ENCODE results near the gene PLXDC2.
"Not testable (repeated sequence)": the region's sequence is repeated elsewhere in the genome, so short reads cannot be mapped to it uniquely, and the experiment has no call there.

The PLXDC2 gene

DNA sequence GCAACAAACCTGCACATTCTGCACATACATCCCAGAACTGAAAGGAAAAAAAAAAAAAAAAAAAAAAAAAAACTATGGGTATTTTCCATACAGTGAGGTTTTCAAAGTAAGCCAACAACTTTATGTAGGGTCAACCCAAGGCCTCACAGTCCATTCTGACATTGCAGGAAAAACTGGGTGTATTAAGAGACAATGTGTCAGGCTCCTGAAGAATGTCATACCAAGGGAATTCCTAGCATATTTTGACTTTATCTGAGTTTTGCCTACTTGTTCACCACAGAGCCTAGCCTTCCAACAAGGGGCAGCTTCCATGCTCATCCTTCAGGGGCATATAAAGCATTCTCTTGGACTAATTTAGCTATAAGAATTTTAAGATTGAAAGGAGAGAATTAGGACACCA, 368.9 kb downstream of the PLXDC2 start:
- H3K9me3 ChIP-seq (ENCODE audit: severe bottlenecking) = no peaks in the 10 kb centered on the region
- no peaks in the 10 kb centered on the region for H3K27me3 ChIP-seq (ENCODE audit: insufficient read depth, poor library complexity, severe bottlenecking)
- no peak overlapping the region for H3K4me3 ChIP-seq (ENCODE audit: severe bottlenecking)
- no peaks in the 10 kb centered on the region for H3K36me3 ChIP-seq (ENCODE audit: low read depth)
- TF ChIP-seq, protein P1, sequence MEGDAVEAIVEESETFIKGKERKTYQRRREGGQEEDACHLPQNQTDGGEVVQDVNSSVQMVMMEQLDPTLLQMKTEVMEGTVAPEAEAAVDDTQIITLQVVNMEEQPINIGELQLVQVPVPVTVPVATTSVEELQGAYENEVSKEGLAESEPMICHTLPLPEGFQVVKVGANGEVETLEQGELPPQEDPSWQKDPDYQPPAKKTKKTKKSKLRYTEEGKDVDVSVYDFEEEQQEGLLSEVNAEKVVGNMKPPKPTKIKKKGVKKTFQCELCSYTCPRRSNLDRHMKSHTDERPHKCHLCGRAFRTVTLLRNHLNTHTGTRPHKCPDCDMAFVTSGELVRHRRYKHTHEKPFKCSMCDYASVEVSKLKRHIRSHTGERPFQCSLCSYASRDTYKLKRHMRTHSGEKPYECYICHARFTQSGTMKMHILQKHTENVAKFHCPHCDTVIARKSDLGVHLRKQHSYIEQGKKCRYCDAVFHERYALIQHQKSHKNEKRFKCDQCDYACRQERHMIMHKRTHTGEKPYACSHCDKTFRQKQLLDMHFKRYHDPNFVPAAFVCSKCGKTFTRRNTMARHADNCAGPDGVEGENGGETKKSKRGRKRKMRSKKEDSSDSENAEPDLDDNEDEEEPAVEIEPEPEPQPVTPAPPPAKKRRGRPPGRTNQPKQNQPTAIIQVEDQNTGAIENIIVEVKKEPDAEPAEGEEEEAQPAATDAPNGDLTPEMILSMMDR (IDR thresholded peaks at IDR 0.05; ENCODE audit: poor library complexity, severe bottlenecking) = no peak
- no peak for DNase-seq (ENCODE audit: low spot score)
- H3K4me1 ChIP-seq (ENCODE audit: insufficient read depth, poor library complexity, severe bottlenecking) = no peaks in the 10 kb centered on the region
- no peak for ATAC-seq (ENCODE audit: low read depth)
- H3K27ac ChIP-seq (ENCODE audit: poor library complexity, severe bottlenecking) = no peak overlapping the region

DNA sequence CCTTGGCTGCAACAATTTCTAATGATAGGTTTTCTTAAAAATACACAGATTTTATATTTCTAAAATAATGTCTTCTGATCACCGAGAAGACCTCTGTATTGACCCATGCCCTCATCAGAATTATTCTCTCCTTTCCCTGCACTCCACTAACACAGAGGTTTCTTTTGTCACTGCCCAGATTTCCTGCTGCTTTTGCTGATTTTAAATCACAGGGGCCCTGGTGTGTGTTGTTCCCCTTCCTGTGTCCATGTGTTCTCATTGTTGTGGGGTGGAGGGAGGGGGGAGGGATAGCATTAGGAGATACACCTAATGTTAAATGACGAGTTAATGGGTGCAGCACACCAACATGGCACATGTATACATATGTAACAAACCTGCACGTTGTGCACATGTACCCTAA, 375.2 kb downstream of the PLXDC2 start:
- not testable (repeated sequence) for H3K36me3 ChIP-seq (ENCODE audit: low read depth); H3K4me3 ChIP-seq (ENCODE audit: severe bottlenecking); H3K9me3 ChIP-seq (ENCODE audit: severe bottlenecking); DNase-seq (ENCODE audit: low spot score); H3K27me3 ChIP-seq (ENCODE audit: insufficient read depth, poor library complexity, severe bottlenecking); H3K27ac ChIP-seq (ENCODE audit: poor library complexity, severe bottlenecking); ATAC-seq (ENCODE audit: low read depth); H3K4me1 ChIP-seq (ENCODE audit: insufficient read depth, poor library complexity, severe bottlenecking)

DNA sequence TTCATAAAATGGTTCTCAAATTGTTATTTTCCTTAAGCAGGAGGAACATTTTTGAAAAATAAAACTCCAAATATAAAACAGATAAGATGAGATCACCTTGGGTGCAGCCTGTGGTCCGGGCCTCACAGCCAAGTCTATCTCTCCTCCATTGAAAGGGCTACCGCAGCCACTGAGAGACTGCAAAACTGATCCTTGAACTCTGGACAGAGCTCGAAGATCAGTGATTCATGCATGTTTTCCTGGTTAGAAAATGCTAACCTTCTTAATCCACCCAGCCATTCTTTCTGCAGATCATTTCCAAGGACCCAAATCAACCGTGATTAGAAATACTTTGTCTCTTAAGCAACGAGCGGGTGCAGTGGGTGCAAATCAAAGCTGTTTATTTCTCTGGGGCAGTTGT, 378.8 kb downstream of the PLXDC2 start:
- ATAC-seq (ENCODE audit: low read depth) = no peak
- Histone ChIP-seq H3K4me1 (ENCODE audit: insufficient read depth, poor library complexity, severe bottlenecking) (no peaks in the 10 kb centered on the region), H3K9me3 (ENCODE audit: severe bottlenecking) (no peaks in the 10 kb centered on the region), H3K36me3 (ENCODE audit: low read depth) (no peaks in the 10 kb centered on the region), H3K27ac (ENCODE audit: poor library complexity, severe bottlenecking) (no peak overlapping the region), H3K27me3 (ENCODE audit: insufficient read depth, poor library complexity, severe bottlenecking) (peaks cover 9% of the 10 kb centered on the region), H3K4me3 (ENCODE audit: severe bottlenecking) (no peak overlapping the region)
- TF ChIP-seq, protein P1 (IDR thresholded peaks at IDR 0.05; ENCODE audit: poor library complexity, severe bottlenecking) = no peak
- DNase-seq (ENCODE audit: low spot score) = no peak

DNA sequence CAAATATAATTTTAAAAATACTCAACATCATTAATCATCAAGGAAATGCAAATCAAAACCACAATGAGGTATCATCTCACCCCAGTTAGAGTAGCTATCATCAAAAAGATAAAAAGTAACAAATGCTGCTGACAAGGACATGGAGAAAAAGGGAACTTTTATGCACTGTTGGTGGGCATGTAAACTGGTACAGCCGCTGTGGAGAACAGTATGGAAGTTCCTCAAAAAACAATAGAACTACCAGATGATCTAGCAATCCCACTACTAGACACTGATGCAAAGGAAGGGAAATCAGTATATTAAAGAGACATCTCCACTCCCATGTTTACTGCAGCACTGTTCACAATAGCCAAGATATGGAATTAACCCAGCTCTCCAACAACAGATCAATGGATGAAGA, 384.5 kb downstream of the PLXDC2 start:
- Histone ChIP-seq H3K27ac (ENCODE audit: poor library complexity, severe bottlenecking) (no peak overlapping the region), H3K27me3 (ENCODE audit: insufficient read depth, poor library complexity, severe bottlenecking) (peaks cover 5% of the 10 kb centered on the region), H3K4me1 (ENCODE audit: insufficient read depth, poor library complexity, severe bottlenecking) (no peaks in the 10 kb centered on the region), H3K36me3 (ENCODE audit: low read depth) (no peaks in the 10 kb centered on the region), H3K4me3 (ENCODE audit: severe bottlenecking) (no peak overlapping the region), H3K9me3 (ENCODE audit: severe bottlenecking) (no peaks in the 10 kb centered on the region)
- DNase-seq (ENCODE audit: low spot score) = no peak
- no peak for ATAC-seq (ENCODE audit: low read depth)
- TF ChIP-seq, protein P1 (IDR thresholded peaks at IDR 0.05; ENCODE audit: poor library complexity, severe bottlenecking) = no peak

DNA sequence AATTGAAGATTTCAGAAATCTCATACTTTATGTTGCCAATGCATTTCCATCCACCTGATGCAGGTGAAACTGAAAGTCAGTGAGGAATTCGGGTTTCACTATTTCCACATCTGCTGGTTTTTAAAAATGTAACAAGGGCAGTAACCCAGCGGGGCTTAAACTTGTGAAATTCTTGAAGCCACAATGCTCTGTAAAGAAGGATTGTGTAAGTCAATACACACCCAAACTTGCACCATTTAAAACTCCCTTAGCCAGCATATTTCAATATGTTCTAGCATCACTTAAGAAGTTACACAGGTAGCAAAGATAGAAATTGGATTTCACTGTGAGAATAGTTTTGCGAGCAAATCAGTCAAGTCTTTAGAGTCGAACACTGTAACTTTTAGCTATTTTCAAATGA, 386.1 kb downstream of the PLXDC2 start:
- H3K4me1 ChIP-seq (ENCODE audit: insufficient read depth, poor library complexity, severe bottlenecking) = no peaks in the 10 kb centered on the region
- H3K9me3 ChIP-seq (ENCODE audit: severe bottlenecking) = no peaks in the 10 kb centered on the region
- H3K4me3 ChIP-seq (ENCODE audit: severe bottlenecking) = no peak overlapping the region
- no peak overlapping the region for H3K27ac ChIP-seq (ENCODE audit: poor library complexity, severe bottlenecking)
- H3K27me3 ChIP-seq (ENCODE audit: insufficient read depth, poor library complexity, severe bottlenecking) = peaks cover under 1% of the 10 kb centered on the region
- no peaks in the 10 kb centered on the region for H3K36me3 ChIP-seq (ENCODE audit: low read depth)
- TF ChIP-seq, protein P1 (IDR thresholded peaks at IDR 0.05; ENCODE audit: poor library complexity, severe bottlenecking) = no peak
- DNase-seq (ENCODE audit: low spot score) (no peak), ATAC-seq (ENCODE audit: low read depth) (no peak)

Measured in RWPE2 (cell line).